Bronchial epithelial cell (primary cell): ENCODE data around the gene PTPRN2. TPM values are rescaled to one million over a fixed set of nuclear protein-coding genes. Genes with fewer than 3 reads are reported as not detected.
A peak's percentile ranks its signal among the peaks of the same experiment; 100 is the strongest.
"Not testable (repeated sequence)": the region's sequence is repeated elsewhere in the genome, so short reads cannot be mapped to it uniquely, and the experiment has no call there.

ENCODE experiments used
- DNase-seq: peaks from one replicate; pipeline ENCODE4 v3.0.0-alpha.2; 2010; ENCODE audit warnings: low read depth
- FAIRE-seq: peaks from 2 replicates; lab custom pipeline; 2011; peaks lifted over from hg19 to GRCh38; lab: Jason Lieb, UNC
- H3K27me3 ChIP-seq: 2 replicates; pipeline ENCODE4 v1.5.1; 2011; ENCODE audit warnings: low read length; ENCODE audit not compliant: control insufficient read depth, insufficient read depth
- H3K36me3 ChIP-seq: 2 replicates; pipeline ENCODE4 v1.5.1; 2011; ENCODE audit warnings: low read length; ENCODE audit not compliant: control insufficient read depth, insufficient read depth
- H3K4me3 ChIP-seq: 2 replicates; pipeline ENCODE4 v1.5.1; 2011; ENCODE audit warnings: mild to moderate bottlenecking, low read depth, low read length, control low read depth
- CTCF ChIP-seq: IDR thresholded peaks from 2 replicates; pipeline ENCODE4 v1.5.1; 2011; ENCODE audit warnings: mild to moderate bottlenecking, moderate library complexity, low read length, control low read depth, inconsistent platforms; ENCODE audit not compliant: insufficient read depth, severe bottlenecking
- total RNA-seq: library from RNA; depleted of rRNA; stranded (reverse); fragments of >200 nt; gene quantifications from 2 replicates; pipeline ENCODE4 v1.2.1, GENCODE V29; 2014

The PTPRN2 gene
- total RNA-seq, 1 donor from 2014 or later, result 1.1 TPM

- Histone ChIP-seq H3K4me3 (no peak overlapping the region), H3K27me3 (no peaks in the 10 kb centered on the region), H3K36me3 (no peaks in the 10 kb centered on the region)
- FAIRE-seq (no peak), DNase-seq (no peak)
- no peak for TF ChIP-seq CTCF
Observed at GRCh38 chr7:158354861-158355260, 232.8 kb downstream of the PTPRN2 start.

GRCh38 chr7:158353606-158354570 lies 233.7 kb downstream of the PTPRN2 start:
- DNase-seq (peak; percentile 27), FAIRE-seq (no peak)
- no peaks in the 10 kb centered on the region for H3K36me3 ChIP-seq
- no peak overlapping the region for H3K4me3 ChIP-seq
- TF ChIP-seq CTCF, result peak; percentile 61
- H3K27me3 ChIP-seq, result no peaks in the 10 kb centered on the region

- not testable (repeated sequence) for H3K27me3 ChIP-seq, FAIRE-seq, DNase-seq, H3K4me3 ChIP-seq, H3K36me3 ChIP-seq
Observed at GRCh38 chr7:158351899-158352729, 235.5 kb downstream of the PTPRN2 start.

- Histone ChIP-seq H3K27me3 (no peaks in the 10 kb centered on the region), H3K4me3 (no peak overlapping the region), H3K36me3 (no peaks in the 10 kb centered on the region)
- TF ChIP-seq CTCF, result no peak
- DNase-seq (no peak), FAIRE-seq (no peak)
Observed at GRCh38 chr7:158351481-158351880, 236.1 kb downstream of the PTPRN2 start.

GRCh38 chr7:158351051-158351450 lies 236.6 kb downstream of the PTPRN2 start:
- TF ChIP-seq CTCF, result no peak
- FAIRE-seq (no peak), DNase-seq (no peak)
- H3K27me3 ChIP-seq, result no peaks in the 10 kb centered on the region
- no peaks in the 10 kb centered on the region for H3K36me3 ChIP-seq
- no peak overlapping the region for H3K4me3 ChIP-seq
